ENCODE data around the gene PRPS2.

- TF ChIP-seq CTCF (conservative IDR thresholded peaks at IDR 0.05; ENCODE audit: low read length) (no peak), EZH2phosphoT487 (IDR thresholded peaks at IDR 0.05; ENCODE audit: borderline replicate concordance) (no peak)
Measured at GRCh38 chrX:12794654-12795053, 3.4 kb downstream of the PRPS2 start.

All from Loucy (cell line).